Measurements from ENCODE around the gene NPBWR2.

NPBWR2 gene

DNA sequence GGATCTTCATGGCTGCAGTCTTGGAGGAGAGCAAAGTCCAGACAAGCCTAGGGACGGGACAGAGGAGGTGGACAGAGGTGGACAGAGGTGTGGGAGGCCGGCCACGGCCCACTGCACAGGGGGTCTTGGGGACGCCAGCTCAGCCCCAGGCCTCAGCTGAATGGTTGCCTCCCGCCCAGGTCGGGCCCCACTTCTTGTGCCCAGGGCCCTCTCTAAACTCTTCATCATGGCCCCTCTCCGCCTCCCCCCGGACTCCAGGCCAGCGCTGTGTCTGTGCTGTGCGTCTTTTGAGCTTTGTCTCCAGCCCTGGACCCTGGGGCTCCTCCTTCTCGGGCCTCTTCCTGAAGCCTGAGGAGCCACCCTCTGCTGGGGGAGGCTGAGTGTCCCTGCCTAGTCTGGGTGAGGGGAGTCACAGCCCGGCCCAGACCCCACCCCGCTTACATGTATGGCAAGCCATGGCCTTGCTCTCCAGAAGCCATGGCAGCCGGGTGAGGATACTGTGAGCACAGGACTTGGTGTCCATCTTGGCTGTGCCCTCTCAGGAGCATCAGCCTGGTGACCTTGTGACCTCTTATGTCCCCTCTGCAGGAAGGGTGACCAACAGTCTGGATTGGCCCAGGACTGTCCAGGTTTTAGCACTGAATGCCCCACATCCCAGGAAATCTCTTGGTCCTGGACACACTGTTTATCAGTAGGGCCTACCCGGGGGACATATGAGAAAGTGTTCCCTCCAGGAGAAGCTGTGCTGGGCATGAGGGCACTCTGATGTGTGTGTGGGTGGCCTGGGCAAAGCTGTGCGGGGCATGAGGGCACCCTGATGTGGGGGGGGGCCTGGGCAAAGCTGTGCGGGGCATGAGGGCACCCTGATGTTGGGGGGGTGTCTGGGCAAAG, 9.4 kb upstream of the NPBWR2 start:
- no peak for FAIRE-seq

DNA sequence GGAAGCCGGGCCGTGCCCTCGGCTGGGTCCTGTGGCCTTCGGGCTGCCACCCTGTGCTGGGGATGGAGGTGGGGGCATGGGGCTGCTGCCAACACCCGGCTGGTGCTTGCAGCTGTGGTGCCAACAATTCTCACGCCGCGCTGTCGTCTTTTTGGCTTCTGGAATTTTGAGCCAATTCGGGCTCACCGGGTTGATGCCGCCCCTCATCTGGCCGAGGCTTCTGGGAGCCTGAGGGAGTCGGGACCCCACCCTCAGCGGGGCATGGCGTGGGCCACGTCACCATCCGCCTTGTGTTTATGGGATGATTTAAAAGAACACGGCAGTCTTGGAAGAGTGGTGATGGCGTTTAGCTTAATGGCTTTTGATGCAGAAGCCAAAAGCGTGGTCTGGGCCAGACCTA, 8.7 kb upstream of the NPBWR2 start:
- no peak for FAIRE-seq

DNA sequence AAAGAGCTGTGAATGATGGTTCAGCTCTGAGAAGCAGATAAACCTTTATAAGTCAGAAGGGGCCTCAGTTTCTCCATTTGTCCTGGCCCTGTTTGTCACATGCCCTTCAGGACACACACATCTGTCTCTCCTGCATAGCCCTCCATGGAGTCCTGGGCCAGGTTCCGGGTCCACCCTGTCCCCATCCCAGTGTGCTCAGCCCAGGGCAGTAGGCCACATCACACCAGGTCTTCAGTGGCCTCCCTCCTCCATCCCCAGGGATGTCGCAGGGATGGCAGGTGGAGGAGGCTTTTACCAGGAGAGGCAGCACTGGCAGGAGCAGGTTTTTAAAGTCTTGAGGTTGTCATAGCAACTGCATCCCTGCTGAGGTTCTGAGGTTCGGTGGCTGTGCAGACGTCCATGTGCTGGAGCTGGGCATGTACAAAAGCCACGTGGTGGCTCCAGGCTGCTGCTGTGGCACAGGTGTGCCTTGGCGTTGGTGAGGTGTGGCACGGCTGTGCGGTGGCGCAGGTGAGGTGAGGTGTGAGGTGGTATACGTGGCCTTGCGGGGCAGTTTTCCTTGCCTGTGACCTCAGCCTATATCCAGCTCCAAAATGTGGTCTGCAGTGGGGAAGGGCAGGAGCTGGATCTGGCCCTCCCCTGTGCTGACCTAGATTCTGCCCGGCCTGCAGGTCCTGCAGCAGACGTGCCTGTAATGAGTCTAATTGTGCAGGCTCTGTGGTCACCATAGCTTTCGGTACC, 8.0 kb upstream of the NPBWR2 start:
- FAIRE-seq, result no peak

DNA sequence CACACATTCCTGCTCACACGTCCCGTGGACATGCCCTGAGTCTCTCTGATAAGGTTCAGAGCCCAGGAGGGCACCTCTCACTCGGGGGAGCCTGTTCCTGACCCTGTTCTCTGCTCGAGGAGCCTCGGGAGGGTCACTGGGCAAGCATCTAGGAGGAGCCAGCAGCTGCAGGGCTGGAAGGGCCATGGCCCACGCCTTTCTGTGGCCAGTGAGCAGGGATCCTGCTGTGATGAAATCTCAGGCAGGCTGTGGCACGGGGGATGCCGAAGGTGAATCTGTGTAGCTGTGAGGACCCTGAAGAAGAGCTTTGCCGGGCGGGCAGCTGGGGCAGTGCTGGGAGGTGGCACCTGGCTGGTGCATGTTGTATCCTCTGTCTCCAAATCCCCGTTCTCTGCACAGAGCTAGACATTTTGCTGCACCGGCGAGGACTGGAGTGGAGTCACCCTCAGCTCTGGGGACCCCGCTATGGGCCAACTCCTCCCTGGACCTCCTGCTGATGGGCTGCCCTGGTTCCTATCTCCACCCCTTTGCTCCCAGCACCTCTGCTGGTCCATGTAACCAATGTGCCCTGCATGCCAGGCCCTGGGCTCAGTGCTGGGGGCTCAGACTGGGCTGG, 7.1 kb upstream of the NPBWR2 start:
- no peak for FAIRE-seq

DNA sequence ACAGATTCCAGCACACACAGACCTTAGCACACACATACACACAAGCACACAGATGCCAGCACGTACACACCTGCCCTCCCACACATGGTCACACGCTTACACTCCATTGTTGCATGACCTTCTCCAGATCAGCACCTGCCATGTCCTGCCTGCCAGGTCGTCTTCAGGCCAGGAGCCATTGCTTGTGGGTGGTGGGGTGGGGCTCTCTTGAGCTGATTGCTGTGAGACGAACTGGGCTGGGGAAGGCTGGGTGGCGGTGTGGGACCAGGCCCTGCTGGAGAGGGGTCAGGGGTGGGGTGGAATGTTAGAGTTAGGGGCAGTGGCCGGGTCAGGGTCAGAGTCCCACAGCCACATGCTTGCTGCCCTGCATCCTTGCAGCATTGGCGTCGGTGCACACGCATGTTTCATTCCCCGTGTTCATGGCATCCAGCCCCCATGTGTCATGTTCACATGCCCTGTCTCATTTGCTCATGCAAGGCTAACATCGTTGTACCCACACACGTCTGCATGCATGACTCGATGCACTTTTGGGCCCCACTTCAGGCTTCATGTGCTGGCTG, 6.5 kb upstream of the NPBWR2 start:
- FAIRE-seq, result no peak

DNA sequence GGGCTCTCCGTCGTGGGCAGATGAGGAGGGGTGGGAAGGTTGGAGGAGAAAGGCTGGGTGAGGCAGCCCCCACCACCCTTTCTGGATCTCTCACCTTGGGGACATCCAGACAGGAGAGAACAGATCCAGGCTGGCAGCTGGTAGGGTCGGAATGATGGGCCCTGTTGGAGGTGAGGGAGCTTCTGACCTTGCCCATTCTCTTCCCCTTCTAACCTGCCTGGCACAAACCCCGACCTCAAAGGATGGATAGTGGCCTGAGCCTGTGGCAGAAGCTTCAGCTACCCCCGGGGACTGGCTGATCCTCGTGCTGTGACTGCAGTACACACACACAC, 6.0 kb upstream of the NPBWR2 start:
- no peak for FAIRE-seq

DNA sequence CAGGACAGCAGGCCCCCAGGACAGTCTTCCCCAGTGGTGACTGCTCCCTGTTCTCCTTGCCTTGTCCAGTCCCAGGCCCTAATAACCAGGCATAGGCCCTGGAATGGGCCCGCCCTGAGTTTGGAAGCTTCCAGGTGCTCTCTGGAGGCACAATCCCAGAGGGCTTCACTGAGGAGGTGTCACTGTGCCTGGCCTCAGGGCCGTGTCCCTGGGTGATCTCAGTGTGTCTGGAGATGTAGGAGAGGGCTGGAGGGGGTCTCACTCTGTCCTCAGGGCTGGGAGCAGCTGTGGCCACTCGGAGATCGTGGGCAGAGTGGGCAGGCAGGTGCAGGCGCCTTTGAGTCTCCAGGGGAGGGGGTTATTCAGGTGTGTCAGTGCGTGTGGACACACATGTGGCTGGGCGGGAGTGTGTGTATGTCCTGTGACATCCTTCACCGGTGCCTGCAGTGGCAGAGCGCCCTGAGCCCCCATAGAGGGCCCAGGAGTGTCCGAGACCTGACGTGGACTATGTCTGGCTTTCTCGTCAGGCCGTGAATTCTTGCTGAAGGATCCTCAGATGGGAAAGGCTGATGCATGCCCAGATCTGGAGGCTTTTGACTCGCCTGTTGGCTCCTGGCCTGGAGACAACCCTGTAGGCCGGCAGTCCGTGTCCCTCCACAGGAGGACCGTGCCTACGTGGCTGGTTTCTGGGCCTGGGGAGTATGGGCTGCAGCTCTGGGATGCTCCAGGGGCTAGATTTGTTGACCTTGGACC, 5.5 kb upstream of the NPBWR2 start:
- FAIRE-seq, result no peak

DNA sequence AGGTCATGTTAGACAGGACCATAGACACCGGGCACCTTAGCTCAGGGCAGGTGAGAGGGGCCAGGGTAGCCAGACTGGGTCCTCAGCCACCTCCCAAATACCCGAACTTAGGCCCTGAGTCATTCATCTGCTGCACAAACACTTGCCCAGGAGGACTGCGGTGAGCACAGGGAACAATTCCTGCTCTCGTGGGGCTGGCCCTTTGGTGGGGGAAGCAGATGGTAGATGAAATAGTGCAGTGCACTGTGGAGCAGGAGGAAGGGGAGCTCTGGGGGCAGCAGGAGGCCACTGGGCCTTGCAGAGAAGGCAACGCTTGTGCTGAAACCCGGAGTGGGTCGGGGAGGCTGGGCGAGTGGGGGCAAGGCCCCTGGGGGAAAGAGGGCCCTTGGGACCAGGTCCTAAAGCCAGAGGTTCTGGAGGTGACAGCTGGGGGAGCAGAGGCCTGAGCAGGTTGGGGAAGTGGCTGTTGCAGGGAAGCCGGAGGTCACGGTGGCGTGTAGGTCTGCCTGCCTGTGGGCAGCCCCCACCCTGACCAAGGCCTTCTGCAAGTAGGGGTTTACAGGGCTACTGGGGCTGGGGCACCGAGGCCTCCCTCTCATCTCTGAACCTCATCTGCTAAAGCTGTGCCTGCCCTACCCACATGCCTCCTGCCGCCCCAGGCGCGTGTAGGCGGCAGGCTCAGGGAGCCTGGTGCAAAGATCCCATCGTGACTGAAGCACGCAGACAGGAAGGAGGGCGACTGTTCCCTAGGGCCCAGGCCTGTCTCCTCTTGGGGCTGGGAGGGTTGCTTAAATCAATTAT, 4.7 kb upstream of the NPBWR2 start:
- no peak for FAIRE-seq

DNA sequence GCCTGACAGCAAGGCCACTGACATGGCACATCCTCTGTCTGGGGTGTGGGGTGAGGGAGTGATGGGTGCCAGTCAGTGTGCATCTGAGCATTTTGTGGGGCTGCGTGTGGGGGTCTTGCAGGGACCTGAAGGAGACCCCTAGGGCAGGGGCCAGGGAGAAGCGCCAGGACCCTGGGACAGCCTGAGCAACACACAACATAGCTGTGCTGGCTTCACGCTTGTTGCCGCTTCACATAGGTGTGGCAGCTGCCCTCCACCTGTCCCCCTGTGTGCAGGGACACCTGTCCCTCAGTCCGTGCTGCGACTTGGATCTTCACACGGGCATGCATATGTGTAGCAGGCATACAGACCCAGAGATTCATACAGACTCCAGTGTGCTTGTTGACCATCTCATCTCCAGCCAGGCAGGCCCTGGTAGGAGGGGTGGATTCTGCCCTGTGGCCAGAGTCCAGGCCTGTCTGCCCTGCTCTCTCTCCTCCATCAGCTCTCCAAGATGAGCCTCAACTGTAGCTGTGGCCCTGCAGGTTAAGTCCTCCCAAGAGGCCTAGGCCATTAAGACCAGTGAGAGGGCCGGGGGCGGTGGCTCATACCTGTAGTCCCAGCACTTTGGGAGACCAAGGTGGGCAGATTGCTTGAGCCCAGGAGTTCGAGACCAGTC, 3.2 kb upstream of the NPBWR2 start:
- no peak for FAIRE-seq

DNA sequence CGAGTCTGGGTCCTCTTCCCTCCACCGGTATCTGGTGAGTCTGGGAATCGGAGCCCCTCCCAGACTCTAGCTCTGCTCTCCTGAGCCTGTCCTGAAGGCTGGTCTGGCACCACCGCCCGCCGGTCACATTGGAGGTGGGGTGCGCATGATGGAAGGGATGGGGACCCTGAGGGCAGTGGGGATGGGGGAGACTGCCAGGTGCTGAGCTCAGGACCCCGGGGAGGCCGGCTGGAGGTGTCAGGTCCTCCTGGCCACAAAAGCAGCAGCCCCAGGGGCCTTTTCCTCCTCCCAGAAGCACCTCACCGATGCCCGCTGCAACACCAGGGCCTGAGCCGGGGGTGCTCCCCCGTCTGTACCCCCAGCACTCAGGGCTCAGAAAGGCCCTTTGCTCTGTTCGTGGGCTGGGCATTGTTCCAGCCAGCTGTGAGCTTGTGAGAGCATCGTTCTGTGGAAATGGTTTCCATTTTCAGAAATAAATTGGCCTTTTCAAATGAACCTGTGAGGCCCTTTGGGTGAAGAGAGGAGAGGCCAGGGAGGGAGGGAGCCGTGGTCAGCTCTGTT, 2.5 kb upstream of the NPBWR2 start:
- no peak for FAIRE-seq

DNA sequence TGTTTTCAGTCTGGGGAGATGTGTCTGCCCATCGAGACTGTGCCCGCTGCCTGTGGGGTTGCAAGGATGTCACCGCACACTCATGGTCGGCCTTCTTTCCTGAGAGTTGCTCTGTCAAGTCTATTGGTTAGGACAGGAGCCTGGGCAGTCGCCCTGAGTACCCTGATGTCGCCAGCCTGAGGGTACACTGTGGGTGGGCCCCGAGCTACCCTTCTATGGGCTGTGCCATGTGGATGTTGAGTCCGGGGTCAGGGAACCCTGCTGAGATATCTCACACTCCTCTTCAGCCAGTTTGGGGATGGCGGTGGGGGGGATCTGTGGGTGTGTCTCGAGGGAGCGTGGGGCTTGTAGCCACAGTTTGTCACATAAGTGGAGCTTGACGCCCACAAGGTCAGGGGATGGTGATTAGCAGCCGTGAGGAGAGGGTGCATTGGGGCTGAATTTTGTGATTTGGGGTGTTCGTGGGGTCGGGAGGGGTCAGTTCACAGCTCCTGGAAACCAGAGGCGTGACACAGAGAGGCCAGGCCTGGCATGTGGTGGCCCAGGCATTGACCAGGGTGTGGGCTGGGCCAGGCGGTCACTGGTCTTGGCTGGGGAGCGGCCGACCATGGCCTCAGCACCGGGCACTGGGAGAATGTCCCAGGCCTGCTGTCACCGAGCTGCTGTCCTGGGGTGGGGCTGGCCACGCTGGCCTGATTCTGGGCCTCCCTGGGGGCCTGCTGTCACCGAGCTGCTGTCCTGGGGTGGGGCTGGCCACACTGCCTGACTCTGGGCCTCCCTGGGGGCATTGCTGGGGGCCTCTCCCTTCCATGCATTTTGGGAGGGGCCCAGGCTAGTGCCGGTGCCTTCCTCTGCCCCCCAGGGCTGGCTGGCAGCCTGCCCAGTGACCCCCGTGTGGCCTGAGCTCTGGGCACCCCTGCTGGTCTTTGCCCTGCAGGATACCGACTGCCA, 1.6 kb upstream of the NPBWR2 start:
- FAIRE-seq, result no peak

DNA sequence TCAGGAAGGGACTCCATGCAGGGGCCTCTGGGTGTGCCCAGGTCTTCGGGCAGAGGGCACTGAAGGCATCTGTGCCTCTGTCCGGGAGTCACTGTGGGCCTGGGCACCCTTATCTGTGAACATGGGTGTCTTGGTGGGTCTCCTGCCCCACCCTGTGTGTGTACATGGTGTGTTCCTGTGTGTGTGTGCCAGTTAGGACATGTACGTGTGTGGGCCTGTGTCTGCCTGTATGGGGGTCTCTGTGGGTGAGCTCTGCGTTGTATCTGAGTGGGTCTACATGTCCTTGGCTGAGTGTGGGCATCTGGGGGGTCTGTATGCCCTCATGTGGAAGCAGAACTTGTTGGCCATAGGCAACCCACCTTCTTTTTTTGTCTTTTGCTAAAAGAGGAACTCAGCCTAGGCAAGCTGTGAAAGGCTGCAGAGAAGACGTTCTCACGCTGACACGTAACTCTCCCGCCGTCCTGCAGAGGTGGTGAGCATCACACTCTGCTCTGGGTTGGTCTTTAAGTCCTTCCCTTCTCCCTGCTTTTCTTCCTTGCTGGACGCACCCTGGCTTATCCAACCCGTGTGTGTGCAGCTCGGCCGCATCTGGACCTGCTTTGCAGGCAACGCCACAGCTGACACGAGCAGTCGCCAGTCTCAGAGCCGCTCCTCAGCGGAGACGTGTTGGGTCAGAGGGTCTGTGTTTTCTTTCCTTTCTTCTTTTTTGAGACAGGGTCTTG, 532 bp upstream of the NPBWR2 start:
- FAIRE-seq, result no peak

DNA sequence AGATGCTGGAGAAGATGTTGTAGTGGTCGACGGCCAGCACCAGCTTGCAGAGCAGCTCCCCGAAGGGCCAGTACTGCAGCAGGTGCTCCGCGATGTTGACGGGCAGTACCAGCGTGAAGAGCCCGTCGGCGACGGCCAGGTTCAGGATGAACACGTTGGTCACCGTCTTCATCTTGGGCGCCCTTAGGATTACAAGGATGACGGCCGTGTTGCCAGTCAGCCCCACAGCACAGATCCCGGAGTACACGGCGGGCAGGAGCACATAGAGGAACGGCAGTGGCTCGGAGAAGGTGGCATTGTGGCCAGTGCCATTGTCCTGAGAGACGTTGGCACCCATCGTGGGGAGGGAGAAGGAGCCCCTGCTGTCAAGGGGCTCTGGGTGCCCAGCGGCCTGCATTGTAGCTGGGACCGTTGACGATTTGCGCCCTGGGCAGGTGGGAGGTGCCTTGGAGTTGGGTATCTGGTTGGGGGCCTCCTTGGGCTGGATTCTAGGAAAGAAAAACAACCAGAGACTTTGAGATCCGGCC, 867 bp downstream of the NPBWR2 start:
- FAIRE-seq, result no peak

DNA sequence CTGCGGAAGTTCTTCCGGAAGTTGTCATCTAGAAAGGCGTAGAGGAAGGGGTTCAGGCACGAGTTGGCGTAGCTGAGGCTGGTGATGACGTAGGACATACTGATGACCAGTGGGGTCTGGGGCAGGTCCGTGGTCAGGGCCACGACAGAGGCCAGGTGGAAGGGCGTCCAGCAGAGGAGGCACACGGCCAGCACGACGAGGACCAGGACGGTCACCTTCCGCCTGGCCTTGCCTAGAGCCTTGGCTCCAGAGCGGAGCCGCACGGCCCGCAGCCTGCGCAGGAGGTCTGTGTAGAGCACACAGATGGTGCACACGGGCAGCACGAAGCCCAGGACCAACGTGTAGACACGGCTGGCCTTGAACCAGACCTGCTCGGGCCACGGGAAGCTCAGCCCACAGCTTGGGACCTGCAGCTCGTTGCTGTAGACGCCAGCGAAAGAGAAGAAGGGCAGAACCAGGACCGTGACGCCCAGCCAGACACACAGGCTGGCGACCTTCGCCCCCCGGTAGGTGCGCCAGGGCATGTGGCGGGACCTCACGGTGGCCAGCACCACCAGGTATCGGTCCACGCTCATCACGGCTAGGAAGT, 1.4 kb downstream of the NPBWR2 start:
- no peak for FAIRE-seq

DNA sequence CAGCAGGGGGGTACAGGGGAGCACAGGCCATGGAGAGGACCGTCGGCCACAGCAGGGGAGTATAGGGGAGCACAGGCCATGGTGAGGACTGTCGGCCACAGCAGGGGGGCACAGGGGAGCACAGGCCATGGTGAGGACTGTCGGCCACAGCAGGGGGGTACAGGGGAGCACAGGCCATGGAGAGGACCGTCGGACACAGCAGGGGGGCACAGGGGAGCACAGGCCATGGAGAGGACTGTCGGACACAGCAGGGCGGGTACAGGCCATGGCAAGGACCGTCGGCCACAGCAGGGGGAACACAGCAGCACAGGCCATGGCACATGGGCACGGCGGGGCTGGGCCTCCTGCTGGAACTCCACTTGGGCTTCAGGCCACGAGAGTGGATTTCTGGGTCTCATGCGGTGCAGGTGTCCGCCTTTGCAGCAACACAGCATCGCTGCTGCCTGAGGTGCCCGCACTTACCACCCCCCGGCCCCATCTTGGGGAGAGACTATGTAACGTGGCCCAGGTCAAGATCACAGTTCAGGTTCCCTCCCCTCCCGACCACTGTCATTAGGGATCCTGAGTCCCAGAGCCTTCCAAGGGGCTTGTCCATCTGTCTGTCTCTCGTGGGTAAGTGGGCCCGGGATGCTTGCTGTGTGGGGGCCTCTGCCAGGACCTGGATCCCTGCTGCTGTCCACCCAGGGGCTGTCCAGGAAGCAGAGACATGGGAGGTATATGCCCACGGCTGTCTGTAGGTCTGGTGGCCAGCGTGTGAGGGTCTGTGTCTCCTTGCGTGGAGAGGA, 2.5 kb downstream of the NPBWR2 start:
- FAIRE-seq, result no peak

DNA sequence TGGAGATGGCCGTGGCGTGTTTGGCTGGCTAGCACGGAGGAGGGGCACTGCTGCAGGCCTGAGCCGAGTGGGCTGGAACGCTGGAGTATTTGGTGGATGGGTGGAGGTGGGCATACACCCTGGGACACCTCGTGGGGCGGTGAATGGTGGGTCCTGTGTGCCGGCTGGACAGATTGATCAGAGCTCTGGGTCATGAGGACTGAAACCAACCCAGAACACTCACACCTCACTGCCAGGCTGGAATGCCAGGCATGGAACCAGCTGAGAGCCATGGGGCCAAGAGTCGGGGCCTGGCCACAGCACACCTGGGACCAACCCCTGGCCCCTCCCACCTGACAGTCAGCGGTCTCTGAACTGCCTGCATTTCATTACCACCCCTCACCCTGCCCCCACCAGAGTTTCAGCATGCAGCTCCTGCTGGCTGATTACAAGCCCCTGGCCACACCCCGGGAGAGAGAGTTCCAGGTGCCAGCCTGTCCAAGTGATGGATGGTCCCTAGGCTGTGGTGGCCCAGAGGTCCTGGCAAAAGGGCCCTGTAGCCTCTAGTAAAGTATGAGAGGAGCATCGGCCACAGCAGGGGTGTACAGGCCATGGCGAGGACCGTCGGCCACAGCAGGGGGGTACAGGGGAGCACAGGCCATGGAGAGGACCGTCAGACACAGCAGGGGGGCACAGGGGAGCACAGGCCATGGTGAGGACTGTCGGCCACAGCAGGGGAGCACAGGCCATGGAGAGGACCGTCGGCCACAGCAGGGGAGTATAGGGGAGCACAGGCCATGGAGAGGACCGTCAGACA, 3.3 kb downstream of the NPBWR2 start:
- FAIRE-seq, result no peak

All from endometrium (tissue), 2 donors.